HepG2 (cell line): ENCODE results near the gene CENPP. TPM values are rescaled to one million over a fixed set of nuclear protein-coding genes. Genes with fewer than 3 reads are reported as not detected.

Source experiments
- ATAC-seq: fragments of 200-7000 bp; cut with Tn5 transposase; 3 replicates; pipeline ENCODE4 v1.9.1; 2020; ENCODE audit warnings: mild to moderate bottlenecking, moderate library complexity
- BruUV-seq: library from RNA; stranded (reverse); fragments of 400-500 nt; replicated peaks from 2 replicates; lab custom pipeline; 2021; lab: Mats Ljungman, UMichigan
- CTCF ChIA-PET: fragments of 300-600 bp; formaldehyde crosslinking; extraction: SDS; loops from one replicate; lab custom pipeline; 2021; ENCODE audit warnings: low total read pairs, inconsistent platforms, low intra/inter-chr PET ratio; lab: Yijun Ruan, JAX
- POLR2A ChIA-PET: fragments of 350-600 bp; sonication (Branson Sonifier 250); formaldehyde crosslinking; loops from one replicate; lab custom pipeline; 2020; ENCODE audit warnings: antibody characterized with exemption, inconsistent platforms; lab: Yijun Ruan, JAX
- DNase-seq: peaks from one replicate; pipeline ENCODE4 v3.0.0-alpha.2; 2015; ENCODE audit warnings: low spot score
- FAIRE-seq: peaks from 3 replicates; lab custom pipeline; 2011; peaks lifted over from hg19 to GRCh38; lab: Jason Lieb, UNC
- H2AFZ ChIP-seq: one replicate; pipeline ENCODE4 v1.6.1; 2011; ENCODE audit warnings: low read length, inconsistent platforms
- H3K27ac ChIP-seq: fragments of 300-600 bp; 3 replicates; pipeline ENCODE4 v1.8.0; 2011; ENCODE audit warnings: mixed run types, mild to moderate bottlenecking, mixed read lengths, low read length, inconsistent platforms; ENCODE audit not compliant: insufficient read depth; ENCODE audit errors: extremely low read length
- H3K27me3 ChIP-seq, 2 experiments: fragments of 200-600 bp in 1 of 2; 2 replicates in 1 of 2; 3 replicates in 1 of 2; pipeline versions ENCODE4 v1.6.0 to v1.8.0; 2011; ENCODE audit warnings: low read length in 2 of 2, mild to moderate bottlenecking in 2 of 2, moderate library complexity in 2 of 2, inconsistent platforms in 1 of 2; ENCODE audit not compliant: insufficient read depth in 2 of 2, control insufficient read depth in 1 of 2
- H3K36me3 ChIP-seq, 2 experiments: fragments of 200-600 bp in 1 of 2; replicated peaks in 1 of 2; 2 replicates in 1 of 2; 3 replicates in 1 of 2; pipeline versions ENCODE4 v1.5.1 to v1.8.0; 2011; ENCODE audit warnings: low read length in 2 of 2, inconsistent platforms in 1 of 2; ENCODE audit not compliant: insufficient read depth in 2 of 2, control insufficient read depth in 1 of 2
- H3K4me1 ChIP-seq: 2 replicates; pipeline ENCODE4 v1.5.1; 2012; ENCODE audit warnings: low read length, inconsistent platforms; ENCODE audit not compliant: insufficient read depth
- H3K4me2 ChIP-seq: 2 replicates; pipeline ENCODE4 v1.6.0; 2011; ENCODE audit warnings: low read depth, low read length, inconsistent platforms
- H3K4me3 ChIP-seq, 3 experiments: fragments of 200-600 bp in 1 of 3; sonication (generic), shearing (Covaris generic) in 1 of 3; replicated peaks in 1 of 3; 2 replicates each; pipeline ENCODE4 v1.5.1; 2011 to 2016; ENCODE audit warnings: low read length in 3 of 3, inconsistent platforms in 2 of 3, low read depth in 2 of 3, mild to moderate bottlenecking in 2 of 3, control low read depth in 1 of 3, mixed read lengths in 1 of 3; ENCODE audit not compliant: insufficient read depth in 1 of 3
- H3K79me2 ChIP-seq: one replicate; pipeline ENCODE4 v1.6.1; 2011; ENCODE audit warnings: low read length, inconsistent platforms; ENCODE audit not compliant: insufficient read depth
- H3K9ac ChIP-seq: 2 replicates; pipeline ENCODE4 v1.6.0; 2011; ENCODE audit warnings: mild to moderate bottlenecking, low read depth, low read length, inconsistent platforms; ENCODE audit not compliant: insufficient read depth
- H3K9me3 ChIP-seq: 2 replicates; pipeline ENCODE4 v1.5.1; 2012; ENCODE audit warnings: mild to moderate bottlenecking, low read length
- H4K20me1 ChIP-seq: 2 replicates; pipeline ENCODE4 v1.6.0; 2011; ENCODE audit warnings: inconsistent platforms, mild to moderate bottlenecking, low read length, moderate library complexity; ENCODE audit not compliant: insufficient read depth
- BCLAF1 ChIP-seq: fragments of 450-650 bp; IDR thresholded peaks from 2 replicates; pipeline ENCODE4 v1.6.1; 2017; ENCODE audit warnings: mild to moderate bottlenecking
- DNMT1 ChIP-seq: sonication (generic); formaldehyde crosslinking; IDR thresholded peaks from 2 replicates; pipeline ENCODE4 v1.5.1; 2020; ENCODE audit warnings: mild to moderate bottlenecking, missing genetic modification reagents
- ELK4 ChIP-seq: sonication (generic); formaldehyde crosslinking; IDR thresholded peaks from 2 replicates; pipeline ENCODE4 v1.9.0; 2021; ENCODE audit warnings: missing genetic modification reagents, borderline replicate concordance
- FOXP4 ChIP-seq: sonication (generic); formaldehyde crosslinking; IDR thresholded peaks from 2 replicates; pipeline ENCODE4 v1.4.0; 2020; ENCODE audit warnings: missing genetic modification reagents
- KLF15 ChIP-seq: sonication (generic); formaldehyde crosslinking; IDR thresholded peaks from 2 replicates; pipeline ENCODE4 v1.8.1; 2023; ENCODE audit warnings: borderline replicate concordance, mild to moderate bottlenecking, inconsistent platforms, missing genetic modification reagents, mixed read lengths
- PRMT3 ChIP-seq: sonication (generic); formaldehyde crosslinking; IDR thresholded peaks from 2 replicates; pipeline ENCODE4 v1.8.1; 2022; ENCODE audit warnings: low read depth, mild to moderate bottlenecking, moderate library complexity, missing genetic modification reagents, borderline replicate concordance
- SIX1 ChIP-seq: sonication (generic); formaldehyde crosslinking; IDR thresholded peaks from 2 replicates; pipeline ENCODE4 v1.4.0; 2020; ENCODE audit warnings: missing genetic modification reagents, borderline replicate concordance
- SPEN ChIP-seq: sonication (generic); formaldehyde crosslinking; IDR thresholded peaks from 2 replicates; pipeline ENCODE4 v1.5.1; 2020; ENCODE audit warnings: low read depth, mild to moderate bottlenecking, missing genetic modification reagents
- SRY ChIP-seq: sonication (generic); formaldehyde crosslinking; IDR thresholded peaks from 2 replicates; pipeline ENCODE4 v1.8.0; 2022; ENCODE audit warnings: mild to moderate bottlenecking, missing genetic modification reagents
- ZFAT ChIP-seq: sonication (generic); formaldehyde crosslinking; conservative IDR thresholded peaks from 2 replicates; pipeline ENCODE4 v1.8.1; 2023; ENCODE audit warnings: missing genetic modification reagents, inconsistent platforms
- ZFP62 ChIP-seq: sonication (generic); formaldehyde crosslinking; IDR thresholded peaks from 2 replicates; pipeline ENCODE4 v1.4.0; 2020; ENCODE audit warnings: missing genetic modification reagents
- ZMAT3 ChIP-seq: sonication (generic); formaldehyde crosslinking; conservative IDR thresholded peaks from 2 replicates; pipeline ENCODE4 v1.7.0; 2021; ENCODE audit warnings: missing genetic modification reagents
- WGBS: methylation state at CpG from one replicate; pipeline ENCODE4 v1.1.6; 2017; ENCODE audit warnings: low lambda C conversion rate; 5-methylcytosine and 5-hydroxymethylcytosine counted together
- in situ Hi-C: cut with HindIII; loops from 2 replicates; pipeline ENCODE4 v1.10.0; 2017; ENCODE audit warnings: low pct_unique_long_range_greater_than_20kb; ENCODE audit not compliant: extremely low pct_ligation_motif_present
- intact Hi-C: fragments of 100-400 bp; cut with micrococcal nuclease; formaldehyde crosslinking; loops from one replicate; pipeline ENCODE4 v1.10.0; 2022; ENCODE audit not compliant: unreplicated experiment
- polyA plus RNA-seq, 8 experiments: library from polyadenylated mRNA; depleted of rRNA in 3 of 8; stranded (reverse) in 7 of 8; unstranded in 1 of 8; fragments of >200 nt; fragmentation: Illumina TruSeq in 4 of 8; extraction: Trizol in 4 of 8; gene quantifications; 2 replicates each; pipeline versions ENCODE4 v1.2.1 to v1.2.3, GENCODE V29; 2011 to 2016; ENCODE audit warnings: low read depth in 4 of 8, missing spikeins in 1 of 8, mixed read lengths in 1 of 8; ENCODE audit not compliant: insufficient read depth in 1 of 8
- total RNA-seq, 5 experiments: library from RNA; depleted of rRNA; stranded (reverse); fragments of >200 nt; fragmentation: Illumina TruSeq; extraction: Trizol; gene quantifications; 2 replicates each; pipeline ENCODE4 v1.2.3, GENCODE V29; 2016; ENCODE audit warnings: low read depth in 1 of 5
- TF ChIP-seq, protein P1 (sequence below): sonication (generic); formaldehyde crosslinking; IDR thresholded peaks from 2 replicates; pipeline ENCODE4 v1.5.1; 2020; ENCODE audit warnings: missing genetic modification reagents, mild to moderate bottlenecking, borderline replicate concordance
- TF ChIP-seq, protein P2 (sequence below): sonication (generic); formaldehyde crosslinking; IDR thresholded peaks from 2 replicates; pipeline ENCODE4 v1.8.0; 2022; ENCODE audit warnings: mild to moderate bottlenecking, missing genetic modification reagents; ENCODE audit not compliant: insufficient replicate concordance

Gene CENPP
- total and polyA plus RNA-seq, 2 of the 13 experiments (the other 11 are each of a cell fraction or from before 2014, with no cell fraction given) = 2.0 to 11.4 TPM

DNA sequence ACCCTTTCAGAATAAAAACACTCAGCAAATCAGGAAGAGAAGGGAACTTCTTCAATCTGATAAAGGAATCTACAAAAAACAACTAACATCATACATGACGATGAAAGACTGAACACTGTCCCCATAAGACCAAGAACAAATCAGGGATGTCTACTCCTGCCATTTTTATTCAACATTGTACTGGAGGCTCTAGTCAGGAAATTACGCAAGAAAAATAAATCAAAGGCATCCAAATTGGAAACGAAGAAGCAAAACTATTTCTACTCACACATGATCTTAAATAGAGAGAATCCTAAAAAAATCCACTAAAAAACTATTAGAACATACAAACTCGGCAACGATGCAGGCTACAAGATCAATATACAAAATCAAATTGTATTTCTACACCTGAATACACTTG, 301.9 kb downstream of the CENPP start:
- no TSS peak for BruUV-seq
- ATAC-seq (no peak), DNase-seq (no peak), FAIRE-seq (no peak)
- ChIA-PET POLR2A (no interaction called here), CTCF (no interaction called here)
- Histone ChIP-seq H3K27me3 (no peaks in the 10 kb centered on the region; a peak in 1 of 5 replicates), H3K27ac (no peak overlapping the region), H3K36me3 (peaks cover 2 to 18% of the 10 kb centered on the region in 2 experiments; a peak in 3 of 5 replicates), H3K9me3 (no peaks in the 10 kb centered on the region), H4K20me1 (no peaks in the 10 kb centered on the region), H3K9ac (no peak overlapping the region), H3K4me2 (no peak overlapping the region), H3K79me2 (no peaks in the 10 kb centered on the region), H3K4me1 (peaks cover 18% of the 10 kb centered on the region), H2AFZ (no peak overlapping the region), H3K4me3 (no peak overlapping the region)
- intact Hi-C loops (no loop called here), in situ Hi-C loops (no loop called here)
- WGBS = 94% methylated on average over 5 of the region's 5 CpGs
- TF ChIP-seq ZMAT3 (CRISPR knock-in tag) = no peak
- no peak for TF ChIP-seq FOXP4
- no peak for TF ChIP-seq DNMT1 (CRISPR knock-in tag)
- no peak for TF ChIP-seq SIX1 (CRISPR knock-in tag)
- TF ChIP-seq PRMT3 (CRISPR knock-in tag) = no peak
- TF ChIP-seq KLF15 (CRISPR knock-in tag) = no peak
- TF ChIP-seq, protein P1, sequence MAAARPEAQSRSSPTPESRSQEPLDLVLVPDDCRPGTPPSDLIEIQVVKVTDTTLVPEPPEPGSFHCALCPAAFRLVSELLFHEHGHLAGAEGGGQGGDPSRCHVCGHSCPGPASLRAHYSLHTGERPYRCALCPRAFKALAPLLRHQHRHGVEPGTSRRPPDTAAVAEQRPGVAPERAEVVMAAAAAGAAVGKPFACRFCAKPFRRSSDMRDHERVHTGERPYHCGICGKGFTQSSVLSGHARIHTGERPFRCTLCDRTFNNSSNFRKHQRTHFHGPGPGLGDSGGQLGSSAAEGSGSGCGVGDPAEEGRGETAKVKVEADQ (CRISPR knock-in tag) = no peak
- TF ChIP-seq, protein P2, sequence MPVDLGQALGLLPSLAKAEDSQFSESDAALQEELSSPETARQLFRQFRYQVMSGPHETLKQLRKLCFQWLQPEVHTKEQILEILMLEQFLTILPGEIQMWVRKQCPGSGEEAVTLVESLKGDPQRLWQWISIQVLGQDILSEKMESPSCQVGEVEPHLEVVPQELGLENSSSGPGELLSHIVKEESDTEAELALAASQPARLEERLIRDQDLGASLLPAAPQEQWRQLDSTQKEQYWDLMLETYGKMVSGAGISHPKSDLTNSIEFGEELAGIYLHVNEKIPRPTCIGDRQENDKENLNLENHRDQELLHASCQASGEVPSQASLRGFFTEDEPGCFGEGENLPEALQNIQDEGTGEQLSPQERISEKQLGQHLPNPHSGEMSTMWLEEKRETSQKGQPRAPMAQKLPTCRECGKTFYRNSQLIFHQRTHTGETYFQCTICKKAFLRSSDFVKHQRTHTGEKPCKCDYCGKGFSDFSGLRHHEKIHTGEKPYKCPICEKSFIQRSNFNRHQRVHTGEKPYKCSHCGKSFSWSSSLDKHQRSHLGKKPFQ (CRISPR knock-in tag) = no peak
- TF ChIP-seq SPEN (CRISPR knock-in tag) = no peak
- TF ChIP-seq SRY (CRISPR knock-in tag) = no peak
- TF ChIP-seq ZFP62 (CRISPR knock-in tag) = no peak
- TF ChIP-seq ELK4 (CRISPR knock-in tag) = no peak
- no peak for TF ChIP-seq BCLAF1
- no peak for TF ChIP-seq ZFAT (CRISPR knock-in tag)
